GM12801 (cell line): ENCODE data around the gene DGAT2.

Source experiments
- TF ChIP-seq, protein P1 (sequence below): IDR thresholded peaks from one replicate; pipeline ENCODE4 v1.5.1; 2011; ENCODE audit warnings: control low read depth; ENCODE audit not compliant: insufficient read length; ENCODE audit errors: extremely low read depth

Gene DGAT2

GRCh38 chr11:75815345-75816168 lies 47.0 kb downstream of the DGAT2 start:
- TF ChIP-seq, protein P1, sequence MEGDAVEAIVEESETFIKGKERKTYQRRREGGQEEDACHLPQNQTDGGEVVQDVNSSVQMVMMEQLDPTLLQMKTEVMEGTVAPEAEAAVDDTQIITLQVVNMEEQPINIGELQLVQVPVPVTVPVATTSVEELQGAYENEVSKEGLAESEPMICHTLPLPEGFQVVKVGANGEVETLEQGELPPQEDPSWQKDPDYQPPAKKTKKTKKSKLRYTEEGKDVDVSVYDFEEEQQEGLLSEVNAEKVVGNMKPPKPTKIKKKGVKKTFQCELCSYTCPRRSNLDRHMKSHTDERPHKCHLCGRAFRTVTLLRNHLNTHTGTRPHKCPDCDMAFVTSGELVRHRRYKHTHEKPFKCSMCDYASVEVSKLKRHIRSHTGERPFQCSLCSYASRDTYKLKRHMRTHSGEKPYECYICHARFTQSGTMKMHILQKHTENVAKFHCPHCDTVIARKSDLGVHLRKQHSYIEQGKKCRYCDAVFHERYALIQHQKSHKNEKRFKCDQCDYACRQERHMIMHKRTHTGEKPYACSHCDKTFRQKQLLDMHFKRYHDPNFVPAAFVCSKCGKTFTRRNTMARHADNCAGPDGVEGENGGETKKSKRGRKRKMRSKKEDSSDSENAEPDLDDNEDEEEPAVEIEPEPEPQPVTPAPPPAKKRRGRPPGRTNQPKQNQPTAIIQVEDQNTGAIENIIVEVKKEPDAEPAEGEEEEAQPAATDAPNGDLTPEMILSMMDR, result no peak

DNA sequence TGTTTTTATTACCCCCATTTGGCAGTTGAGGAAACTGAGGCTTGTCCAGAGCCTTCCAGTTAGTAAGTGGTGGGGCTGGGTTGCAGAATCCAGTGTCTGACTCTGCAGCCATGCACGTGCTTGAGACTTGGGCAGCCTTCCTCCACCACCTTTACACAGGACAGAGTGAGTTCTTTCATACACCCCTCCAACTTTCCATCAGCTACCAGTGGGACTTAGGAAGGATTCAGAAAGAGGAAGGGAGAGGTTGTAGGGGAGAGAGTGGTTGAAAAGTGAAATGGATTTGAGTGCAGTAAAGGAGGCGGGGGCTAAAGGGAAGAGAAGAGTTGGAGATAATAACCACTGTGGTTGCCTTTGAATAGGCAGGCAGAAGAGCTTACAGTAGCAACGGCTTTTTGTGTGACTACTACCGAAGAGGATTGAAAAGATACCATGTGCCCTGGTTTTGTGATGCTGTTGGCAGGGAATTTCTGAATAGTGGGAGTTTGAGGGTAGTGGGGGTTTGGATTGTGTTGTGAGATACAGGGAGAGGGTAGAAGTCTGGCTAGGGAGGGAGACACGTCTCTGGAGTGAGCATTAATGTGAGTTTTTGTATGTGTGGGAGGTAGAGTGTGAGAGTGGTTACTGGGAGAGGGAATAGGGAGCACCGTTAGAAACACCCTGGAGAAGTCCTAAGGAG lies 48.1 kb downstream of the DGAT2 start:
- TF ChIP-seq, protein P1, result no peak

GRCh38 chr11:75820645-75821044 lies 52.1 kb downstream of the DGAT2 start:
- TF ChIP-seq, protein P1, result no peak

DNA sequence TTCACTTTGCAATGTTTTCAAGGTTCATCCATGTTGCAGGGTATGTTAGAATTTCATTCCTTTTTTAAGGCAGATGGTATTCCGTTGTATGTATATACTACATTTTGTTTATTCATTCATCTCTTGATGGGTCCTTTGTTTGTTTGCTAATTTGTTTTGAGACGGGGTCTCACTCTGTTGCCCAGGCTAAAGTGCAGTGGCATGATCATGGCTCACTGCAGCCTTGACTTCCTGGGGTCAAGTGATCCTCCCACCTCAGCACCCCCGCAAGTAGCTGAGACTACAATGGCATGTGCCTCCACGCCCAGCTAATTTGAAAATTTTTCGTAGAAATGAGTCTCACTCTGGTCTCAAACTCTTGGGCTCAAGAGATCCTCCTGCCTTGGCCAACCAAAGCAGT lies 52.6 kb downstream of the DGAT2 start:
- TF ChIP-seq, protein P1, result no peak

DNA sequence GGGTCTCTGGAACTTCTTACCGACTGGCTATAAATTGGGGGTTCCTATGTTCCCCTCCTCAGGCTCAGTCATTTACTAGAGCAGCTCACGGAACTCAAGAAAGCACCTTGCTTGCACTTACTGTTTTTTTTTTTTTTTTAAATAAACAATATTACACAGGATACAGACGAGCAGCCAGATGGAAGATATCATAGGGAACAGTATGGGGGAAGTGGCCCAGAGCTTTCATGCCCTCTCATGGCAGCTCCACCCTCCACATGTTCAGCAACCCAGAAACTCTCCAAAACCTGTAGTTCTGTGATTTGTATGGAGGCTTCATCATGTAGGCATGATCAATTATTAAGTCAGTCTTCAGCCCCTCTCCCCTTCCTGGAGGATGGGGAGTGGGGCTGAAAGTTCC lies 54.0 kb downstream of the DGAT2 start:
- TF ChIP-seq, protein P1, result no peak

DNA sequence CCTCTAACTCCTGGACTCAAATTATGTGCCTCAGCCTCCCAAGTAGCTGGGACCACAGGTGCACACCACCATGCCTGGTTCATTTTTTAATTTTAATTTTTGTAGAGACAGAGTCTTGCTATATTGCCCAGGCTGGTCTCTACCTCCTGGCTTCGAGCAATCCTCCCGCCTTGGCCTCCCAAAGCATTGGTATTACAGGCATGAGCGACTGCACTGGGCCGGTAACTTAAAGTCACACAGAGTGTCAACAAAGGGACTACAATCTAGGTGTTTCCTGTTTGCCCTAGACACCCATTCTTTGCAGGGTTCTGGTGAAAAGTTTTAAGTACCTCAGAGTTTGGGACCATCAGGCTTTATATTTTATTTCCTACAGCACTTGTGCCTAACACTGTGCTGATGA lies 54.8 kb downstream of the DGAT2 start:
- TF ChIP-seq, protein P1, result no peak

DNA sequence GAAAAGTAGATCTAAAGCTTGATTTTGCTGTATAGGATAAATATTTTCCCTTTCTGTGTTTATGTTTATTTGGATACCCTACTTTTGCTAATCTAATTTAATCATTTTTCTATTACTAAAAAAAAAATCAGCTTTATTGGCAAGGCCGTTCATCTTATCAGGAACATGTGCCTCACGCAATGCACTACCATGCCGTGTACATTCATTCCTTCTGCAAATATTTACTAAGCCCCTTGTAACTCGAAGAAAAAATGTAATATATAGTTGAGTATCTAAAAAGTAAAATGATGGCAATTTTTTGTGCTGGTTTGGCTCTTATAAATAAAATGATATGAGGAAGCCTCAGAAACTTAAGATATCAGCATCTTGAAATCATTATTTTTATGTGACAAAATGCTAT lies 55.4 kb downstream of the DGAT2 start:
- TF ChIP-seq, protein P1, result no peak
